NK-92 (cell line): Measurements from ENCODE around the gene CAPN12.
"Not testable (repeated sequence)": the region's sequence is repeated elsewhere in the genome, so short reads cannot be mapped to it uniquely, and the experiment has no call there.

Source experiments
- DNase-seq: peaks from one replicate; lab custom pipeline; 2025; ENCODE audit not compliant: unreplicated experiment; lab: John Stamatoyannopoulos, UW

The CAPN12 gene

DNA sequence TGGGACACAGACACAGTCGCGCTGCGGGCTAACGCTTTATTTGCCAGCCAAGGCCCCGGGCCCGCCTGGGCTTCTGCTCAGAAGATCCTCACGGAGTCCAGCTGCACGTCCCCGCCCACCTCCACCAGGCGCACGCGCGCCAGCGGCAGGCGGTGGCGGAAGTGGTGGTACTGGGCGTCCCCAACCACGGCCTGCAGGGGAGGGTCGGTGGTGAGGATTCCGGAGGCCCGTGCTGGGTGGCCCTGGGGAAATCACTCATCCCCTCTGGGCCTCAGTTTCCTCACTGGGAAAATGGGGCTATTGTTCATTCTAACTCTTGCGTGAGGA lies 26.6 kb upstream of the CAPN12 start:
- not testable (repeated sequence) for DNase-seq

DNA sequence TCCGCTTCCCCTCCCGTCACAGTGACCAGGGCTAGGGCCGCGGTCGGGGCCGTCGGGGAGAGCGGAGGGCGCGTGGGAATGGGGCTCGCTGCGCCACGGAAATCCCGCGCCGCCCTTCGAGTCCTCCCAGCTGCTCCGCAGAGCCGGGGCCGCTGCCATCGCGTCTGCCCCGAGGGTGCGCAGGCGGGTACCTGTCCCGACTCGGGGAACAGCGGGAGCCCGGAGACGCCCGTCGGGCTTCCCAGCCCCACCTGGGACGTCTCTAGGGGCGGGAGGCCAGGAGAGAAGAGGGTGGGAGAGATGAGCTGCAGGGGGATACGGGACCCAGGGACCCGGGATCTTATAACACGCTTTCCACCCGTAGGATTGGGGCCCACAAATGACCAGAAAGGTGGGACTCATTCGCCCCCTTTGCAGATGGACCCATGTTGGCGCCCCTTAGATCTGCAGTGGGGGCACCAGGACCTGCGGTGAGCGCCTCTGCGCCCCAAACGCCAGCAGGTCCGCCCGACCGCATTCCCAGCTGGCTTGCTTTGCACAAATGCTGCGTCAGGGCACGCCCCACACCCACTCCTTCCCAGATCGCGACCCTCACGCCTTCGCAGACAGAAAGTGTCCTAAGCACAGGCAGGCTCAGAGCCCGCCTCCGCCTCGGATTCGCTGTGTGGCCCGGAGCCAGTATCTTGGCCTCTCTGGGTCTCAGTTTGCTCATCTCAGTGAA lies 26.1 kb upstream of the CAPN12 start:
- DNase-seq: not testable (repeated sequence)

DNA sequence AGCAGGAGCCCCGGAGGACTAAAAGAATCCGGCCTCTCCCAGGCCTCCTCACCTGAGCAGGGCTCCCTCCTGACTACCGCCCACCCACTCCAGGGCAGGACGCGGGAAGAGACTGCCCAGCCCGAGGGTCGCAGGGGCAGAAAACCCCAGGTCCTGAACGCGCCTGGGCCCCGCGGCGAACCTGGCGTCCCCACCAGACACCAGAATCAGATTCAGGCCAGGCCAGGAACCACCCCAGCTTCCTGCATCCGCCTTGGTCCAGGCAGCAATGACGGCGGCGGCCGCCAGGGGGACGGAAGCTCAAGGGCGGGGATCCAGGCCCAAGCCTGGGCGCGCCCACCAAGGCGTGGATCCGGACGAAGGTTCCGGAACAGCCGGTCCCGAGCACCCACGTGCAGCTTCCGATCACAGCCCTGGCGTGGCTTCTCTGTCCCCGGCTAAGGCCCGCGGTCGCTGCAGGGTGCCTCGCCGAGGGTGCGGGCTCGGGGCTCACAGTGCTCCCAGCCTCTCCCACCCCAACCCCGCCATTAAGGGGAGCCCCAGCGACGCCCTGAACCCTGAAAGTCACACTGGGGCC lies 25.4 kb upstream of the CAPN12 start:
- DNase-seq: no peak

DNA sequence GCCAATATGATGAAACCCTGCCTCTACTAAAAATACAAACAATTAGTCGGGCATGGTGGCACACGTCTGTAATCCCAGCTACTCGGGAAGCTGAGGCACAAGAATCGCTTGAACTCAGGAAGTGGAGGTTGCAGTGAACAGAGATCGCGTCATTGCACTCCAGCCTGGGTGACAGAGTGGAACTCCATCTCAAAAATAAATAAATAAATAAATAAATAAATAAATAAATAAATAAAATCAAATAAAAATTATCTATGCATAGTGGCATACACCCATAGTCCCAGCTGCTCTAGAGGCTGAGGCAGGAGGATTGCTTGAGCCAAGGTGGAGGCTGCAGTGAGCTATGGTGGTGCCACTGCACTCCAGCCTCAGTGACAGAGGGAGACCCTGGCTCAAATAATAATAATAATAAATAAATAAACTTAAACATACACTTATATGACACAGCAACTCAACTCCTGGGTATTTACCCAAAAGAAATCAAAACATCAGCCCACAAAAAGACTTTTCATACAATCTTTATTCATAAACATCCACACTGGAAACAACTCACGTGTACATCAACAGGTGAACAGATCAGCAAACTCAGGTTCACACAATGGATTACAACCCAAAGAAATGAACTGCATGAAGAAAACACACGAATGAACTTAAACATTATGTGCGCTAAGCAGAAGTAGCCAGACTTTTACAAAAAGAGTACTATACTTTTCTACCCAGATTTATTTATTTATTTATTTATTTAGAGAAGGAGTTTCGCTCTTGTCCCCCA lies 22.2 kb upstream of the CAPN12 start:
- no peak for DNase-seq

DNA sequence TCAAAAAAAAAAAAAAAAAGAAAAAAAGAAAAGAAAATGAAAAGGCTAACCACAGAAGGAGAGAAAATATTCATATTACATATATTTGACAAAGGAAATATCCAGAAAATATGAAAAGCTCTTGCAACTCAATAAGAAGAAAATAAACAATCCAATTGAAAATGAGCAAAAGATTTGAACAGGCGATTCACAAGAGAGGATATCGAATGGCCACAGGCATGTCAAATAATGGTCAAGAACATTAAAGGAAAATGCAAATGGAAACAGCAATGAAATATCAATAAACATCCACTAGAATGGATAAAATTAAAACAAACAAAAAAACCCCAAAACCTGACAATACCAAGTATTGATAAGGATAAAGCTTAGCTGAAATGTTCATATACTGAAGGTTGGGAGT lies 20.9 kb upstream of the CAPN12 start:
- no peak for DNase-seq

DNA sequence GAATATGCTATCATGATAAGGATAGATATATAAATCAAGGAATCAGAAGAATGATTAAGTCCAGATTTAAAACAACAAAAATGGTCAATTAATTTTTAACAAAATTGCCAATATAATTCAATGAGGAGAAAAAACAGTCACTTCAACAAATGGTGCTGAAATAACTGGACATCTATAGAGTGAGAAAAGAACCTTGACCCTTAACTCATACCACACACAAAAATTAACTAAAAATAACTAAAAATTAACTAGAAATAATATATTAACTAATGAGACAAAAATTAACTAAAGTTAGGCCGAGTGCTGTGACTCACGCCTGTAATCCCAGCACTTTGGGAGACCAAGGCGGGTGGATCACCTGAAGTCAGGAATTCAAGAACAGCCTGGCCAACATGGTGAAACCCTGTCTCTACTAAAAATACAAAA lies 19.5 kb upstream of the CAPN12 start:
- DNase-seq: no peak

DNA sequence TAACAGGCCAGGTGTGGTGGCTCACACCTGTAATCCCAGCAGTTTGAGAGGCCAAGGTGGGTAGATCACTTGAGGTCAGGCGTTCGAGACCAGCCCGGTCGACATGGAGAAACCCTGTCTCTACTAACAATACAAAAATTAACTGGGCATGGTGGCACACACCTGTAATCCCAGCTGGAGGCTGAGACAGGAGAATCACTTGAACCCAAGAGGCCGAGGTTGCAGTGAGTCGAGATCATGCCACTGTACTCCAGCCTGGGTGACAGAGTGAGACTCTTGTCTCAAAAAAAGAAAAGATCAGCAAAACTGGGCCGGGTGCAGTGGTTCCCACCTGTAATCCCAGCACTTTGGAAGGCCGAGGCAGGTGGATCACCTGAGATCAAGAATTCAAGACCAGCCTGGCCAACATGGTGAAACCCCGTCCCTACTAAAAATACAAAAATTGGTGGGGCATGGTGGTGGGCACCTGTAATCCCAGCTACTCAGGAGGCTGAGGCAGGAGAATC lies 17.7 kb upstream of the CAPN12 start:
- DNase-seq: not testable (repeated sequence)

DNA sequence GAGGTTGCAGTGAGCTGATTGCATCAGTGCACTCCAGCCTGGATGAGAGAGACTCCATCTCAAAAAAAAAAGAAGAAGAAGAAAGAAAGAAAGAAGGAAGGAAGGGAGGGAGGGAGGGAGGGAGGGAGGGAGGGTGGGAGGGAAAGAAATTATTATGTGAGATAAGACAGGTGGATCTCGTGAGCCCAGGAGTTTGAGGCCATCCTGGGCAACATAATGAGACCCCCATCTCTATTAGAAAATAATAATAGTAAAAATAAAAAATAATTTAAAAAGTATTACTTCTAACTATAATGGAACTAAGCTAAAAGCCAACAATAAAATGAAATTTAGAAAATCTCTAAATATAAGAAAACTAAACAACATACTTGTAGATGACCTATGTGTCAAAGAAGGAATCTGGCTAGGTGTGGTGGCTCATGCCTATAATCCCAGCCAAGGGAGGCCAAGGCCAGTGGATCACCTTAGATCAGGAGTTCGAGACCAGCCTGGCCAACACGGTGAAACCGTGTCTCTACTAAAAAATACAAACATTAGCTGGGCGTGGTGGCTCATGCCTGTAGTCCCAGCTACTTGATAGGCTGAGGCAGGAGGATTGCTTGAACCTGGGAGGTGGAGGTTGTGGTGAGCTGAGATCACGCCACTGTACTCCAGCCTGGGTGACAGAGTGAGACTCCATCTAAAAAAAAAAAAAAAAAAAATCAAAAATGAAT lies 16.7 kb upstream of the CAPN12 start:
- DNase-seq: not testable (repeated sequence)

DNA sequence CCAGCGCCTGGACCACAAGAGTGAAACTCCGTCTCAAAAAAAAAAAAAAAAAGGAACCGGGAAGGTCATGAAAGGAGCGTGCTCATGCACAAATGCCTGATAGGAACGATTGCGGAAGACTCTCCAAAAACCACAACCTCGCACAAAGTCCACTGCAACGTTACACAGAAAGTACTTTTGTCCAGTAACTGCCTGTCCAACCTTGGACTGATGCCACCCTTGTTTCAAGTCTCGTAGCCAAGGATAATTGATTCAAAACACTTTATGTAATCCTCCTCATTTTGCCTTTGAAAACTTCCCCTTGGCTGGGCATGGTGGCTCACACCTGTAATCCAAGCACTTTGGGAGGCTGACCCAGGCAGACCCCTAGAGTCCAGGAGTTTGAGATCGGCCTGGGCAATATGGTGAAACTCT lies 15.3 kb upstream of the CAPN12 start:
- no peak for DNase-seq

DNA sequence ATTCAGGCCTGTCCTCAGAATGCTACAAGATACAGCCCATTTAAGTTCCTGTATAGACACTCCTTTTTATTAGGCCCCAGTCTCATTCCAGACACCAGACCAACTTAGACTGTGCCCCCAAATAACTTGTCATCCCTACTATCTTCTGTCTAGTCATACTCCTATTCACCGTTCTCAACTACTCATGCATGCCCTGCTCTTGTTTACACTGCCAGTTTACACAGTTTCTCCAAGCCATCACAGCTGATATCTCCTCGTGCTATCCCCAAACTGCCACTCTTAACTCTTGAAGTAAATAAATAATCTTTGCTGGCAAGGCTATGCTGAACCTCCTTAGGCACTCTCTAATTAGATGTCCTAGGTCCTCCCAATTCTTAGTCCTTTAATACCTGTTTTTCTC lies 9.9 kb upstream of the CAPN12 start:
- DNase-seq: not testable (repeated sequence)

DNA sequence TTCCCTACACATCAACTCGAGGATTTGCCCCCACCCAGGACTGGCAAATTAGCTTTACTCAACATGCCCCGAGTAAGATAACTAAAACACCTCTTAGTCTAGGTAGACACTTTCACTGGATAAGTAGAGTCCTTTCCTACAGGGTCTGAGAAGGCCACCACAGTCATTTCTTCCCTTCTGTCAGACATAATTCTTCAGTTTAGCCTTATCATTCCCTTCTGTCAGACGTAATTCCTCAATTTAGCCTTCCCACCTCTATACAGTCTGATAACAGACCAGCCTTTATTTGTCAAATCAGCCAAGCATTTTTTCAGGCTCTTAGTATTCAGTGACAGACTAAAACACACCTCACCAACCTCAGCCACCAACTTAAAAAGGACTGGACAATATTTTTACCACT lies 9.5 kb upstream of the CAPN12 start:
- not testable (repeated sequence) for DNase-seq

DNA sequence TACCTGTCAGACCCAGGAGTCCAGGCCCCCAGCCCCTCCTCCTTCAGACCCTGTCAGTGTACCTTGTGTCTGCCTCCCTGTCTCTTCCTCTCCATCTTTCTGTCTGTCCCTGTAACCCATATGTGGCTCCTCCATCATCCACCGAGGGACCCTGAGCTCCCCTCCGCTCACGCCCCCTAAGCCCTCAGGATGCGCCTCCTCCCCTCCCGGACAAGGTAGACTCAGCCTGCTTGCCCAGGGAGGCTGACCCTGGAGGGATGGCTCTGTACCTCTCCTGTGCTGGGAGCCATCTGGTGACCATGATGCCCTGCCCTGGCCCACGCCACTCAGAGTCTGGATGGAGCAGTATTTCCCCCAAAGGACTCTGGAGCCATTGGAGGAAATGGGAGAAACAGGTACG lies 1.0 kb upstream of the CAPN12 start:
- DNase-seq: no peak

DNA sequence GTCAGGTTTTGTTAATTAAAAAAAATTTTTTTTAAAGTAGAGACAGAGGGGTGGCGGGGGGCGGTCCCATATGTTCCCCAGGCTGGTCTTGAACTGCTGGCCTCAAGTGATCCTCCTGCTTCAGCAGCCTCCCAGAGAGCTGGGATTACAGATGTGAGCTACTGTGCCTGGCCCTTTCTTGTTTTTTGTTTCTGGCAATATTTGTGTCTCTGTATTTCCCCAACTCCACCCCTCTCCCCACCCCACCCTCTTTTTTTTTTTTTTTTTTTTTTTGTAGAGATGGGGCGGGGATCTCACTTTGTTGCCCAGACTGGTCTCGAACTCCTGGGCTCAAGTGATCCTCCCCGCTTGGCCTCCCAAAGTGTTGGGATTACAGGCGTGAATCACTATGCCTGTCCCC lies 600 bp upstream of the CAPN12 start:
- no peak for DNase-seq

DNA sequence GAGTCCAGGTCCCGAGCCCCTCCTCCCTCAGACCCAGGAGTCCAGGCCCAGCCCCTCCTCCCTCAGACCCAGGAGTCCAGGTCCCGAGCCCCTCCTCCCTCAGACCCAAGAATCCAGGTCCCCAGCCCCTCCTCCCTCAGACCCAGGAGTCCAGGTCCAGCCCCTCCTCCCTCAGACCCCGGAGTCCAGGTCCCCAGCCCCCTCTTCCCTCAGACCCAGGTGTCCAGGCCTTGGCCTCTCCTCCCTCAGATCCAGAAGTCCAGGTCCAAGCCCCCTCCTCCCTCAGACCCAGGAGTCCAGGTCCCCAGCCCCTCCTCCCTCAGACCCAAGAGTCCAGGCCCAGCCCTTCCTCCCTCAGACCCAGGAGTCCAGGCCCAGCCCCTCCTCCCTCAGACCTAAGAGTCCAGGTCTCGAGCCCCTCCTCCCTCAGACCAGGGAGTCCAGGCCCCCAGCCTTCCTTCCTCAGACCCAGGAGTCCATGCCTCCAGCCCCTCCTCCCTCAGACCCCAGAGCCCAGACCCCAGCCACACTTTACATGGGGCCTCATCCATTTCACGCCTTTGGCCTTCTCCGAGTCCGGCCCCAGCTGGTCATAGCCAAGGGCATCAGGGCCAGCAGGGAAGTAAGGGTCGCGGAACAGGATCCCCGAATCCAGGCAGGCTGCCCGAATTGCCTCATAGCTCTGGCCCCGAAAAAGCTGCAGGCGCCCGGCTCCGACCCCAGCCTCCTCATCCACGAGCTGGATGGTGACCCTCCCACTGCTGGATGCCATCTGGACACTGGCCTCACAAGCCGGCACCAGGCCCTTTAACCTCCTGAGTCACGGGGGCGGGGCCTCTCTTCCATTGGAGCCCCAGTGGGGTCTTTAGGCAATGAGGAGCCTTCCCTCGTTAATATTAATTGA lies 628 bp downstream of the CAPN12 start:
- no peak for DNase-seq

DNA sequence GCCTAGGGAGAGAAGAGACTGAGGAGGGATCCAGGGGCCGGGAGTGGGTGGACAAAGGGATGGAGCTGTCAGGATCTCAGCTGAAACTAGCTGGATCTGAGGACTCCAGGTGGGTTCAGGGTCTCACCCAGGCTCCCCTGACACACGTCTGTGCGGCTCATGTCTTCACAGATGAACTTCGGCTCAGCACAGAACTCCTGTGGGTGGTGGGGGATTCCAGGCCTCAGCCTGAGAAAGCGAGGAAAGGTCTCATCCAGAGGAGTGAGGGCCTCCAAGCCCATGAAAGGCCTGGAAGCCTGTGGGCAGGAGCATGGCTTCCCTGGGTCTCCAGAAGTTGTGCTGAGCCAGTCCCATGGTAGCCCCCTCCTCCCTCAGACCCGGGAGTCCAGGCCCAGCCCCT lies 1.4 kb downstream of the CAPN12 start:
- no peak for DNase-seq

DNA sequence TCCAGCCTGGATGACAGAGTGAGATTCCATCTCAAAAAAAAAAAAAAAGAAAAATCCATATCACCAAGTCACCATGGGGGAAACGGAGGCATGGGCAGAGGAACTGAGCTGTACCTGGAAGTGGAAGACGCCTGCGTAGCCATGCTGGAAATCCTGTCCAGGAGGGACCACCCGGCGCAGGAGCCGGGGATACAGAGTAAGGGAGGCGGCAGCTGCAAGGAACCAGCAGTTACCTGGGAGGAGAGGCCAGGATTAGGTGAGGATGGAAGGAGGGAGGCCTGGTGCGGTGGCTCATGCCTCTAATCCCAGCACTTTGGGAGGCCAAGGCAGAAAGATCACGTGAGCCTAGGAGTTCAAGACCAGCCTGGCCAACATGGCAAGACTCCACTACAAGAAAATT lies 2.0 kb downstream of the CAPN12 start:
- DNase-seq: no peak

DNA sequence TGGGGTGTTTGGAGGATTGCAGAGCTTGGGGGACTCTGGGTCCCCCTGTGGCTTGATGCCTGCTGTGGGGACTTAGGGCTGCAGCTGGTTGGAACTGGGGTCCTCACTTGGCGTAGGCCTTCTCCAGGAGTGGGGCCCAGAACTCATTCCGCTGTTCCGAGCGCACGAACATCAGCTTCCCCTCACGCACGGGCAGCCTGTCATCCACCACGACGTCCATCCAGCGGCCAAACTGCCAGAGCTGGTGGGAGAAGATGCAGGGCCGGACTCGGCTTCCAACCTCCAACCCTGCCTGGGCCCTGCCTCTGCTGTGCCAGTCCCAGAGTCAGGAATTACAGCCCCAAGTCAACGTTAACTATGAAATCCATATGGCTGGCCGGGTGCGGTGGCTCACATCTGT lies 2.6 kb downstream of the CAPN12 start:
- DNase-seq: no peak

DNA sequence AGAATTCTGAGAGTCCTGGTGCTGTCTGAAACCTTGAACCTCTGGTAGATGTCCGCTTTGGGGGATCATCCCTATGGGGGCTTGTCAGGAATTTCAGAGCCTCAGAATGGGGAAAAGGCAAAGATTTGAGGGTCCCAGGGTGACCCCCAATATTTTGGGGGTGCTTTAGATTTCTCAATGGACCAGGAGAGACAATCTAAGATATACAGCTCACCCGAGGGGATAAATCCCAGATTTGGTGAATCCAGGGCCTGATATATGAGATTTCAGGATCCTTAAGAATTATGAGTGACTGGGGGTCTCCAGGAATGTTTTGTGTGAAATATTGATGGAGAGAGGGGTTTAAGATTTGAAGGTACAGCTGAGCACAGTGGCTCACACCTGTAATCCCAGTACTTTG lies 3.3 kb downstream of the CAPN12 start:
- no peak for DNase-seq

DNA sequence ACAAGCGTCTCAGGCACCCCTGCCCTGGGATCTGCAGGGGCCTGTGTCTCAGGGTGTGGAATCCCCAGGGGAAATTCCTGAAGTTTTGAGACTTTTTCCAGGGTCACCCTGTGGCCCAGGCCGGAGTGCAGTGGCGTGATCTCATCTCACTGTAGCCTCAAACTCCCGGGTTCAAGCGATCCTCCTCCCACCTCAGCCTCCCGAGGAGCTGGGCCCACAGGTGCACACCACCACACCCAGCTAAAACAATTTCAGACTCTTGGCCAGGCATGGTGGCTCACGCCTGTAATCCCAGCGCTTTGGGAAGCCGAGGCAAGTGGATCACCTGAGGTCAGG lies 4.0 kb downstream of the CAPN12 start:
- DNase-seq: no peak

DNA sequence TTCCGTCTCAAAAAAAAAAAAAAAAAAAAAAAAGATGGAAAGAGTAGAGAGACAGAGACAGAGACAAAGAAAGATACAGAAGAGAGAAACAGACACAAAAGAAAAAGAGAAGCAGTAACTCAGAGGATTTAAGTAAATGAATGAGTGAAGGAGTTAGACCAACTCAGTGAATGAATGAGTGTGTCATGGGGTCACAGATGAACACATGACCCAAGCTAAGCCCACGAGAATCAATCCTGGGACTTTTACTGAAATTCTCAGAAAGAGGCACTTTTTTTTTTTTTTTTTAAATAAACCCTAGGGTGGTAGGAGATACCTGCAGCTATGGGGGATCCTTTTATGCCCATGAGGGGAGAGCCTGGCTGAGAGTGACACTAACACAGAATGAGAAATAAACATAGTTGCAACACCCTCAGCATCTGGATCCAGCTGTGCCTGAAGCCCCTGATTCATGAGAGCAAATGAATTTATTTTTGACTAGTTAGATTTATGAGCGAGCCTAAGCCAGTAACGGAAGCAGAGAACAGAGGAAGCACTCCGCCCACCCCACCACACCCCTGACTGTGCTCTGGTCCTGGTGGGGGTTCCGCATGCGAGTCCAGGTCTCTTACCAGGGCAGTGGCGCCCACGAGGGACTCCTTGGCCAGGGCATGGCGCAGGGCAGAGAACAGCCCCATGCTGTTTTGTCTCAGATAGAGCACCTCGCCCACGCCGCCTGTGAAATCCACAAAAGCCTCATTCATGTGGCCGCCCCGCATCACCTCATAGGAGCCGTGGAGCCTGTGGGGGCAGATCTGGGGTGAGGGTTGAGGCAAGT lies 4.6 kb downstream of the CAPN12 start:
- no peak for DNase-seq
